GM23338 (cell line): ENCODE data around the gene NPAS4. TPM values are rescaled to one million over a fixed set of nuclear protein-coding genes. Genes with fewer than 3 reads are reported as not detected.
"Not testable (repeated sequence)": the region's sequence is repeated elsewhere in the genome, so short reads cannot be mapped to it uniquely, and the experiment has no call there.

Experiments used
- ATAC-seq: fragments of 200-7000 bp; cut with Tn5 transposase; 3 replicates; pipeline ENCODE4 v1.9.1; 2020
- DNase-seq: peaks from one replicate; pipeline ENCODE4 v3.0.0-alpha.2; 2015; ENCODE audit warnings: low spot score
- H2AFZ ChIP-seq: fragments of 200-600 bp; sonication (generic); 2 replicates; pipeline ENCODE4 v1.8.0; 2016; ENCODE audit warnings: antibody characterized with exemption, mild to moderate bottlenecking, moderate library complexity
- H3F3A ChIP-seq: fragments of 200-600 bp; sonication (generic); replicated peaks from 2 replicates; pipeline ENCODE4 v1.8.0; 2017; ENCODE audit warnings: antibody characterized with exemption, mixed run types, low read depth
- H3K27ac ChIP-seq: fragments of 200-600 bp; sonication (generic); 2 replicates; pipeline ENCODE4 v1.6.1; 2016; ENCODE audit warnings: low read depth
- H3K27me3 ChIP-seq: fragments of 200-600 bp; sonication (generic); 2 replicates; pipeline ENCODE4 v1.8.0; 2016; ENCODE audit warnings: mild to moderate bottlenecking, mixed run types, moderate library complexity; ENCODE audit not compliant: insufficient read depth
- H3K36me3 ChIP-seq: fragments of 200-600 bp; sonication (generic); 2 replicates; pipeline ENCODE4 v1.8.0; 2016; ENCODE audit warnings: mild to moderate bottlenecking; ENCODE audit not compliant: insufficient read depth
- H3K4me1 ChIP-seq: fragments of 200-600 bp; sonication (generic); 2 replicates; pipeline ENCODE4 v1.8.0; 2016; ENCODE audit warnings: mild to moderate bottlenecking, moderate library complexity; ENCODE audit not compliant: insufficient read depth
- H3K4me2 ChIP-seq: fragments of 200-600 bp; sonication (generic); 2 replicates; pipeline ENCODE4 v1.7.1; 2017; ENCODE audit warnings: mixed run types
- H3K4me3 ChIP-seq: fragments of 200-600 bp; sonication (generic); 2 replicates; pipeline ENCODE4 v1.6.1; 2016; ENCODE audit warnings: mixed run types
- H3K79me2 ChIP-seq: fragments of 200-600 bp; sonication (generic); replicated peaks from 2 replicates; pipeline ENCODE4 v1.8.0; 2017; ENCODE audit warnings: mild to moderate bottlenecking; ENCODE audit not compliant: insufficient read depth
- H3K9me2 ChIP-seq: fragments of 200-600 bp; sonication (generic); 2 replicates; pipeline ENCODE4 v1.8.0; 2017; ENCODE audit not compliant: insufficient read depth
- H4K20me1 ChIP-seq: fragments of 200-600 bp; sonication (generic); replicated peaks from 2 replicates; pipeline ENCODE4 v1.8.0; 2017; ENCODE audit warnings: mild to moderate bottlenecking; ENCODE audit not compliant: insufficient read depth
- H3K27ac Mint-ChIP-seq: 2 replicates; pipeline ENCODE4 v1.8.0; 2020; ENCODE audit warnings: inconsistent platforms, mild to moderate bottlenecking, moderate library complexity, mixed read lengths
- H3K27me3 Mint-ChIP-seq: 3 replicates; pipeline ENCODE4 v1.8.0; 2022; ENCODE audit warnings: low read depth, mild to moderate bottlenecking, moderate library complexity, mixed read lengths, inconsistent platforms; ENCODE audit not compliant: insufficient read depth, poor library complexity
- H3K36me3 Mint-ChIP-seq: 3 replicates; pipeline ENCODE4 v1.8.0; 2021; ENCODE audit warnings: low read depth, mild to moderate bottlenecking, inconsistent platforms, moderate library complexity, mixed read lengths
- H3K4me1 Mint-ChIP-seq: 3 replicates; pipeline ENCODE4 v1.8.0; 2020; ENCODE audit warnings: mild to moderate bottlenecking, inconsistent platforms, mixed read lengths
- H3K4me3 Mint-ChIP-seq: 3 replicates; pipeline ENCODE4 v1.8.0; 2021; ENCODE audit warnings: moderate library complexity, mild to moderate bottlenecking, inconsistent platforms, mixed read lengths
- H3K9me3 Mint-ChIP-seq: 3 replicates; pipeline ENCODE4 v1.8.0; 2020; ENCODE audit warnings: moderate library complexity, mild to moderate bottlenecking, inconsistent platforms, mixed read lengths
- CREB1 ChIP-seq: fragments of 250-450 bp; sonication (Bioruptor Pico); IDR thresholded peaks from 2 replicates; pipeline ENCODE4 v1.5.0; 2020; ENCODE audit warnings: low read depth, mild to moderate bottlenecking, moderate library complexity
- EZH2phosphoT487 ChIP-seq: fragments of 200-600 bp; sonication (generic); IDR thresholded peaks from one replicate; pipeline ENCODE4 v1.8.1; 2018; ENCODE audit warnings: antibody characterized with exemption; ENCODE audit not compliant: unreplicated experiment
- ZNF331 ChIP-seq: fragments of 250-450 bp; sonication (Bioruptor Pico); IDR thresholded peaks from 2 replicates; pipeline ENCODE4 v1.5.0; 2020; ENCODE audit warnings: low read depth, mild to moderate bottlenecking, moderate library complexity
- polyA plus RNA-seq: library from polyadenylated mRNA; unstranded; fragments of >200 nt; fragmentation: Nextera tagmentation; extraction: Ambion mirVana; gene quantifications from 2 replicates; pipeline ENCODE4 v1.2.1, GENCODE V29; 2016
- total RNA-seq: library from RNA; depleted of rRNA; stranded (reverse); fragments of >200 nt; shearing (Covaris generic); gene quantifications from 2 replicates; pipeline ENCODE4 v1.2.3, GENCODE V29; 2014
- TF ChIP-seq, protein P1 (sequence below): fragments of 250-450 bp; sonication (Bioruptor Pico); IDR thresholded peaks from 2 replicates; pipeline ENCODE4 v1.5.0; 2020; ENCODE audit warnings: mild to moderate bottlenecking, moderate library complexity

Gene NPAS4
- total and polyA plus RNA-seq, 2 experiments from 2014 or later: 0.71 to 0.97 TPM

DNA sequence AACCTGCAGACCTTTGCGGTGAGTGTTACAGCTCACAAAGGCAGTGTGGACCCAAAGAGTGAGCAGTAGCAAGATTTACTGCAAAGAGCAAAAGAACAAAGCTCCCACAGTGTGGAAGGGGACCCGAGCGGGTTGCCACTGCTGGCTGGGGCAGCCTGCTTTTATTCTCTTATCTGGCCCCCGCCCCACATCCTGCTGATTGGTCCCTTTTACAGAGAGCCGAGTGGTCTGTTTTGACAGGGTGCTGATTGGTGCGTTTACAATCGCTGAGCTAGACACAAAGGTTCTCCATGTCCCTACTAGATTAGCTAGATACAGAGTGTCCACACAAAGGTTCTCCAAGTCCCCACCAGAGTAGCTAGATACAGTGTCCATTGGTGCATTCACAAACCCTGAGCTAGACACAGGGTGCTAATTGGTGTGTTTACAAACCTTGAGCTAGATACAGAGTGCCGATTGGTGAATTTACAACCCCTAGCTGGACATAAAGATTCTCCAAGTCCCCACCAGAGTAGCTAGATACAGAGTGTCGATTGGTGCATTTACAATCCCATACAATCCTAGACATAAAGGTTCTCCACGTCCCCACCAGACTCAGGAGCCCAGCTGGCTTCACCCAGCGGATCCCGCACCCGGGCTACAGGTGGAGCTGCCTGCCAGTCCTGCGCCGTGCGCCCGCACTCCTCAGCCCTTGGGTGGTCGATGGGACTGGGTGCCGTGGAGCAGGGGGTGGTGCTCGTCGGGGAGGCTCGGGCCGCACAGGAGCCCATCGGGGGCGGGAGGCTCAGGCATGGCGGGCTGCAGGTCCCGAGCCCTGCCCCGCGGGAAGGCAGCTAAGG, 19.5 kb downstream of the NPAS4 start:
- not testable (repeated sequence) for H3K4me3 Mint-ChIP-seq, H3F3A ChIP-seq, DNase-seq, H3K36me3 ChIP-seq, H3K27ac Mint-ChIP-seq, H2AFZ ChIP-seq, H3K27me3 ChIP-seq, H3K9me2 ChIP-seq, H3K4me3 ChIP-seq, H3K4me2 ChIP-seq, H3K4me1 ChIP-seq, ATAC-seq, H4K20me1 ChIP-seq, H3K27ac ChIP-seq, H3K4me1 Mint-ChIP-seq
- Mint-ChIP-seq H3K27me3 (peaks cover 11% of the 10 kb centered on the region), H3K36me3 (peaks cover 49% of the 10 kb centered on the region), H3K9me3 (peaks cover 45% of the 10 kb centered on the region)
- peaks cover 16% of the 10 kb centered on the region for H3K79me2 ChIP-seq

DNA sequence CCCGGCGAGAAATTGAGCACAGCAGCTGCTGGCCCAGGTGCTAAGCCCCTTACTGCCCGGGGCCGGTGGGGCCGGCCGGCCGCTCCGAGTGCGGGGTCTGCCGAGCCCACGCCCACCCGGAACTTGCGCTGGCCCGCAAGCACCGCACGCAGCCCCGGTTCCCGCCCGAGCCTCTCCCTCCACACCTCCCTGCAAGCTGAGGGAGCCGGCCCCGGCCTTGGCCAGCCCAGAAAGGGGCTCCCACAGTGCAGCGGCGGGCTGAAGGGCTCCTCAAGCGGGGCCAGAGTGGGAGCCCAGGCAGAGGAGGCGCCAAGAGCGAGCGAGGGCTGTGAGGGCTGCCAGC, 20.1 kb downstream of the NPAS4 start:
- H3K4me3 ChIP-seq, H3K36me3 ChIP-seq, H3K27ac Mint-ChIP-seq, DNase-seq, H3K27me3 ChIP-seq, H3K9me2 ChIP-seq, H2AFZ ChIP-seq, H3F3A ChIP-seq, H3K4me2 ChIP-seq, H4K20me1 ChIP-seq, ATAC-seq, H3K4me1 ChIP-seq, H3K27ac ChIP-seq, H3K4me3 Mint-ChIP-seq: not testable (repeated sequence)
- peaks cover 16% of the 10 kb centered on the region for H3K79me2 ChIP-seq
- peaks cover 46% of the 10 kb centered on the region for H3K36me3 Mint-ChIP-seq
- H3K4me1 Mint-ChIP-seq: peaks cover 14% of the 10 kb centered on the region
- H3K9me3 Mint-ChIP-seq: peaks cover 45% of the 10 kb centered on the region
- peaks cover 11% of the 10 kb centered on the region for H3K27me3 Mint-ChIP-seq

DNA sequence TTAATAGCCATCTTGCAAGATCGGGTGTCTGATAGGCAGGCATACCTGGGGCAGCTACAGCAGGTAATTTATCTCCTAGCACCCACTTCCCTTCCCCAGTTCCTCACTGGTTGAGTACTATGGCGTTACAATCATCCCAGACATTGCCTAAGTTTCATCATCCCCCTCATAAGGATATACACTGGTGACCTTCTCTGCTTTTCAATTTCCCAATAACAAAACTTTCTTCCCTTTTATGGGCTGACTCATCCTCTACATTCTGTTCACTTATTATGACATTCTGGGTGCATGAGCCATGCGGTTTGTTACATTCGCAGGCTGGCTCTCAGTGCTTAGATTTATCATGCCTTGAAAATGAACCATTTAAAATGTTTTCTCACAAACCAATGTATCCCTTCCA, 22.8 kb downstream of the NPAS4 start:
- ATAC-seq (no peak), DNase-seq (no peak)
- Mint-ChIP-seq H3K36me3 (peaks cover 28% of the 10 kb centered on the region; the same call in 2 of the 3 replicates), H3K27ac (no peak overlapping the region), H3K4me3 (no peak overlapping the region), H3K27me3 (peaks cover 7% of the 10 kb centered on the region), H3K4me1 (peaks cover 22% of the 10 kb centered on the region; the same call in 2 of the 3 replicates), H3K9me3 (peaks cover 45% of the 10 kb centered on the region)
- no peaks in the 10 kb centered on the region for H3K36me3 ChIP-seq
- H3F3A ChIP-seq: peaks cover 4% of the 10 kb centered on the region; the same call in 1 of the 2 replicates
- no peak for TF ChIP-seq CREB1 (CRISPR knock-in tag)
- TF ChIP-seq ZNF331: no peak
- TF ChIP-seq, protein P1, sequence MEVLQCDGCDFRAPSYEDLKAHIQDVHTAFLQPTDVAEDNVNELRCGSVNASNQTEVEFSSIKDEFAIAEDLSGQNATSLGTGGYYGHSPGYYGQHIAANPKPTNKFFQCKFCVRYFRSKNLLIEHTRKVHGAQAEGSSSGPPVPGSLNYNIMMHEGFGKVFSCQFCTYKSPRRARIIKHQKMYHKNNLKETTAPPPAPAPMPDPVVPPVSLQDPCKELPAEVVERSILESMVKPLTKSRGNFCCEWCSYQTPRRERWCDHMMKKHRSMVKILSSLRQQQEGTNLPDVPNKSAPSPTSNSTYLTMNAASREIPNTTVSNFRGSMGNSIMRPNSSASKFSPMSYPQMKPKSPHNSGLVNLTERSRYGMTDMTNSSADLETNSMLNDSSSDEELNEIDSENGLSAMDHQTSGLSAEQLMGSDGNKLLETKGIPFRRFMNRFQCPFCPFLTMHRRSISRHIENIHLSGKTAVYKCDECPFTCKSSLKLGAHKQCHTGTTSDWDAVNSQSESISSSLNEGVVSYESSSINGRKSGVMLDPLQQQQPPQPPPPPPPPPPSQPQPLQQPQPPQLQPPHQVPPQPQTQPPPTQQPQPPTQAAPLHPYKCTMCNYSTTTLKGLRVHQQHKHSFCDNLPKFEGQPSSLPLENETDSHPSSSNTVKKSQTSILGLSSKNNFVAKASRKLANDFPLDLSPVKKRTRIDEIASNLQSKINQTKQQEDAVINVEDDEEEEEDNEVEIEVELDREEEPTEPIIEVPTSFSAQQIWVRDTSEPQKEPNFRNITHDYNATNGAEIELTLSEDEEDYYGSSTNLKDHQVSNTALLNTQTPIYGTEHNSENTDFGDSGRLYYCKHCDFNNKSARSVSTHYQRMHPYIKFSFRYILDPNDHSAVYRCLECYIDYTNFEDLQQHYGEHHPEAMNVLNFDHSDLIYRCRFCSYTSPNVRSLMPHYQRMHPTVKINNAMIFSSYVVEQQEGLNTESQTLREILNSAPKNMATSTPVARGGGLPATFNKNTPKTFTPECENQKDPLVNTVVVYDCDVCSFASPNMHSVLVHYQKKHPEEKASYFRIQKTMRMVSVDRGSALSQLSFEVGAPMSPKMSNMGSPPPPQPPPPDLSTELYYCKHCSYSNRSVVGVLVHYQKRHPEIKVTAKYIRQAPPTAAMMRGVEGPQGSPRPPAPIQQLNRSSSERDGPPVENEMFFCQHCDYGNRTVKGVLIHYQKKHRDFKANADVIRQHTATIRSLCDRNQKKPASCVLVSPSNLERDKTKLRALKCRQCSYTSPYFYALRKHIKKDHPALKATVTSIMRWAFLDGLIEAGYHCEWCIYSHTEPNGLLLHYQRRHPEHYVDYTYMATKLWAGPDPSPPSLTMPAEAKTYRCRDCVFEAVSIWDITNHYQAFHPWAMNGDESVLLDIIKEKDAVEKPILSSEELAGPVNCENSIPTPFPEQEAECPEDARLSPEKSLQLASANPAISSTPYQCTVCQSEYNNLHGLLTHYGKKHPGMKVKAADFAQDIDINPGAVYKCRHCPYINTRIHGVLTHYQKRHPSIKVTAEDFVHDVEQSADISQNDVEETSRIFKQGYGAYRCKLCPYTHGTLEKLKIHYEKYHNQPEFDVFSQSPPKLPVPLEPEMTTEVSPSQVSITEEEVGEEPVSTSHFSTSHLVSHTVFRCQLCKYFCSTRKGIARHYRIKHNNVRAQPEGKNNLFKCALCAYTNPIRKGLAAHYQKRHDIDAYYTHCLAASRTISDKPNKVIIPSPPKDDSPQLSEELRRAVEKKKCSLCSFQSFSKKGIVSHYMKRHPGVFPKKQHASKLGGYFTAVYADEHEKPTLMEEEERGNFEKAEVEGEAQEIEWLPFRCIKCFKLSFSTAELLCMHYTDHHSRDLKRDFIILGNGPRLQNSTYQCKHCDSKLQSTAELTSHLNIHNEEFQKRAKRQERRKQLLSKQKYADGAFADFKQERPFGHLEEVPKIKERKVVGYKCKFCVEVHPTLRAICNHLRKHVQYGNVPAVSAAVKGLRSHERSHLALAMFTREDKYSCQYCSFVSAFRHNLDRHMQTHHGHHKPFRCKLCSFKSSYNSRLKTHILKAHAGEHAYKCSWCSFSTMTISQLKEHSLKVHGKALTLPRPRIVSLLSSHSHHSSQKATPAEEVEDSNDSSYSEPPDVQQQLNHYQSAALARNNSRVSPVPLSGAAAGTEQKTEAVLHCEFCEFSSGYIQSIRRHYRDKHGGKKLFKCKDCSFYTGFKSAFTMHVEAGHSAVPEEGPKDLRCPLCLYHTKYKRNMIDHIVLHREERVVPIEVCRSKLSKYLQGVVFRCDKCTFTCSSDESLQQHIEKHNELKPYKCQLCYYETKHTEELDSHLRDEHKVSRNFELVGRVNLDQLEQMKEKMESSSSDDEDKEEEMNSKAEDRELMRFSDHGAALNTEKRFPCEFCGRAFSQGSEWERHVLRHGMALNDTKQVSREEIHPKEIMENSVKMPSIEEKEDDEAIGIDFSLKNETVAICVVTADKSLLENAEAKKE (CRISPR knock-in tag): no peak
- no peak for TF ChIP-seq EZH2phosphoT487
- H3K4me1 ChIP-seq: peaks cover 7% of the 10 kb centered on the region
- H3K79me2 ChIP-seq: no peaks in the 10 kb centered on the region
- H3K9me2 ChIP-seq: no peaks in the 10 kb centered on the region
- H3K27ac ChIP-seq: no peak overlapping the region
- no peak overlapping the region for H3K4me2 ChIP-seq
- H3K4me3 ChIP-seq: no peak overlapping the region
- no peak overlapping the region for H2AFZ ChIP-seq
- no peaks in the 10 kb centered on the region for H4K20me1 ChIP-seq
- H3K27me3 ChIP-seq: no peaks in the 10 kb centered on the region
